Left lung (tissue), 10 donors: ENCODE data around the gene ZAR1. TPM values are rescaled to one million over a fixed set of nuclear protein-coding genes. Genes with fewer than 3 reads are reported as not detected.

Experiments used
- ATAC-seq: fragments of 200-7000 bp; cut with Tn5 transposase; one replicate; pipeline ENCODE4 v1.9.1; 2020; ENCODE audit warnings: moderate library complexity
- DNase-seq, 4 donors: peaks; one replicate each; pipeline ENCODE4 v3.0.0-alpha.2; 2013 to 2020
- H3K27ac ChIP-seq, 2 donors: fragments of 200-600 bp; sonication (generic) in 1 of 2; one replicate each; pipeline versions ENCODE4 v1.5.0 to v1.8.0; 2020 to 2021
- H3K27me3 ChIP-seq, 2 donors: fragments of 200-600 bp; sonication (generic) in 1 of 2; one replicate each; pipeline versions ENCODE4 v1.5.0 to v1.8.0; 2020 to 2021
- H3K36me3 ChIP-seq, 2 donors: fragments of 200-600 bp; sonication (generic) in 1 of 2; one replicate each; pipeline versions ENCODE4 v1.5.0 to v1.8.0; 2020 to 2021
- H3K4me1 ChIP-seq, 2 donors: fragments of 200-600 bp; one replicate each; pipeline ENCODE4 v1.8.0; 2021
- H3K4me3 ChIP-seq, 2 donors: fragments of 200-600 bp; sonication (generic) in 1 of 2; one replicate each; pipeline versions ENCODE4 v1.5.0 to v1.8.0; 2020 to 2021; ENCODE audit warnings: mild to moderate bottlenecking in 1 of 2
- H3K9me3 ChIP-seq, 2 donors: fragments of 200-600 bp; sonication (generic) in 1 of 2; one replicate each; pipeline versions ENCODE4 v1.5.0 to v1.8.0; 2020 to 2021
- CTCF ChIP-seq, 2 donors: fragments of 200-600 bp; sonication (generic) in 1 of 2; IDR thresholded peaks; one replicate each; pipeline versions ENCODE4 v1.5.0 to v1.8.0; 2021; ENCODE audit warnings: antibody characterized with exemption in 2 of 2
- intact Hi-C, 2 donors: fragments of 100-400 bp; cut with DNase I; formaldehyde crosslinking; loops; one replicate each; pipeline versions ENCODE4 v1.11.2 to v1.14.2; 2022
- polyA plus RNA-seq, 6 donors: library from polyadenylated mRNA; unstranded; fragments of 120-200 nt; gene quantifications; one replicate each; pipeline ENCODE4 v1.2.1, GENCODE V29; 2013; ENCODE audit not compliant: insufficient read length in 6 of 6
- total RNA-seq, 2 donors: library from RNA; stranded (reverse); fragmentation: NEBNext Ultra II Directional; extraction: Animal tissue kit (Norgen Biotek cat#: 25700); gene quantifications; one replicate each; pipeline ENCODE4 v1.2.1, GENCODE V29; 2021
- donor health status: DM: no; HTN: yes; CAD: no.
- donor health status: DM: no; HTN: no; CAD: no.

The ZAR1 gene
- total and polyA plus RNA-seq, 8 donors: 0.08 to 0.23 (median 0.14) TPM; not detected in 4

DNA sequence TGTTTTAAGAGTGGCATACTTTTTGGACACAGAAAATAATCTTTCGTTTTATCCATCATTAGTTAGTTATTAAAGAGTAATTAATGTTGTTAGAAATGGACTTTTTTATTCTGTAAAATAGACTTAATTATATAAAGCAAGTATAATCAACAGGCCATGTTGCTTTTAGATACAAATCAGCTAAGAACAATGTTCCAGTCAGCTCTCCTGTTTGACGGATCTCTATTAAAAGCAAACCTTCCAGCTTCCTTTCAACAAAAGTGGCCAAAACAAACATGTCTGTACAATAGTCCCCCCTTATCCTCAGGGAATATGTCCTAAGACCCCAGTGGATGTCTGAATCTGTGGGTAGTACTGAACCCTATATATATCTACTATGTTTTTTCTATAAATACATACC, 11.8 kb upstream of the ZAR1 start:
- Histone ChIP-seq H3K9me3 (no peaks in the 10 kb centered on the region), H3K27me3 (peaks cover 14 to 38% of the 10 kb centered on the region in 2 donors), H3K27ac (no peak overlapping the region), H3K4me3 (no peak overlapping the region), H3K4me1 (peaks cover 0 to 7% of the 10 kb centered on the region in 2 donors), H3K36me3 (no peaks in the 10 kb centered on the region)
- no peak for DNase-seq
- intact Hi-C loops: no loop called here
- TF ChIP-seq CTCF (IDR thresholded peaks at IDR 0.05): no peak
- no peak for ATAC-seq

DNA sequence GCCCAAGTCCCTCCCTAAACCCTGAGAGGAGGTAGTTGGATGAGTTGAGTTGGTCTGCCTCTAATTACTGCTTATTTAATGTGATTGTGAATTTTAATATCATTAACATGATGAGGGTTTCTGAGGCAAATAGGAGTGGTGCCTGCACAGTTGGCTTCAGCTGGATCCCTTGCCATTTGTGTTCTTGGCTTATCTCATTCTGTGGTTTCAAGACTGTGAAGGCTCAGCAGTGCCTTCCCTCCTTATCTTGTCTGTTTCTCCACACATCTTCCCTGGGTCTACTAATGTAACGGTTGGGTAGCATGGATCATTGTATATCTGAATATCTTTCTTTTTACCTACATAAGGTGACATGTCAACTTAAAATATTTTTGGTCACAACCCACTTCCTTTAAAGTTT, 8.5 kb upstream of the ZAR1 start:
- DNase-seq (no peak), ATAC-seq (no peak)
- TF ChIP-seq CTCF (IDR thresholded peaks at IDR 0.05): no peak
- Histone ChIP-seq H3K27me3 (peaks cover 46 to 71% of the 10 kb centered on the region in 2 donors), H3K4me3 (no peak overlapping the region), H3K27ac (no peak overlapping the region), H3K36me3 (no peaks in the 10 kb centered on the region), H3K9me3 (no peaks in the 10 kb centered on the region), H3K4me1 (peaks cover 0 to 20% of the 10 kb centered on the region in 2 donors)
- intact Hi-C loops: no loop called here

DNA sequence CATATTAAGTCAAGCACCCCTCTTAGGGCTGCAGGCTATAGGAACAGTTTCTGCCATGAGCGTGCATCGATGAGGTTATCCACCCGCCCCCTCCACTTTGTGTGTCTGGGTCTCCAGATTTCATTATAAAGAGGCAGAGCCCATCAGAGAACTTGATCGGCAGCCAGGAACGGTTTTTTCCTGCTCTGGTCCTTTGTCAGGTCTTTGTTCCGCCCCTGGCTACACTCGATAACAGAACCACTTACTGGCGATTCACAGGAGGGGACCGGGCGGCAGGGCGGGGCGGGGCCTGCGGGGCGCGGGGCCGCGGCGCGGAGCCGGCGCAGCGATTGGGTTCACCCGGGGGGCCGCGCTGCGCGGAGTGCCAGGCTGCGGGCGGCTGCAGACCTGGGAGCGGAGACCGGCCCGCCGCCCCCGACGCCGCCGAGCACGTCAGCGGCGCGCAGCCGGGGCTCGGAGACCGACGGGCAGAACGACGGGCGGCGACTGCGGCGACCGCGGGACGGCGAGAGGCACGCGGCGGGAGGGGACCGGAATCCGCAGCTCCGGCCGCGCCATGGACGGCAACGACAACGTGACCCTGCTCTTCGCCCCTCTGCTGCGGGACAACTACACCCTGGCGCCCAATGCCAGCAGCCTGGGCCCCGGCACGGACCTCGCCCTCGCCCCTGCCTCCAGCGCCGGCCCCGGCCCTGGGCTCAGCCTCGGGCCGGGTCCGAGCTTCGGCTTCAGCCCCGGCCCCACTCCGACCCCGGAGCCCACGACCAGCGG, 6.9 kb upstream of the ZAR1 start, which contains the start of gene SLC10A4:
TSS of gene SLC10A4 (plus strand) at position 338 of the 771 bp plus-strand sequence. CDS start at position 557, 219 bp downstream.
- Histone ChIP-seq H3K27me3 (peaks cover 60 to 88% of the 10 kb centered on the region in 2 donors), H3K36me3 (no peaks in the 10 kb centered on the region), H3K4me3 (peak within 1 kb of the TSS; percentile 9 to 31), H3K4me1 (peaks cover 0 to 20% of the 10 kb centered on the region in 2 donors), H3K27ac (no peak within 1 kb of the TSS), H3K9me3 (no peaks in the 10 kb centered on the region)
- intact Hi-C loops: no loop called here
- DNase-seq (peak in 1 of 4 donors; percentile 76), ATAC-seq (peak; percentile 67)
- TF ChIP-seq CTCF (IDR thresholded peaks at IDR 0.05): no peak

DNA sequence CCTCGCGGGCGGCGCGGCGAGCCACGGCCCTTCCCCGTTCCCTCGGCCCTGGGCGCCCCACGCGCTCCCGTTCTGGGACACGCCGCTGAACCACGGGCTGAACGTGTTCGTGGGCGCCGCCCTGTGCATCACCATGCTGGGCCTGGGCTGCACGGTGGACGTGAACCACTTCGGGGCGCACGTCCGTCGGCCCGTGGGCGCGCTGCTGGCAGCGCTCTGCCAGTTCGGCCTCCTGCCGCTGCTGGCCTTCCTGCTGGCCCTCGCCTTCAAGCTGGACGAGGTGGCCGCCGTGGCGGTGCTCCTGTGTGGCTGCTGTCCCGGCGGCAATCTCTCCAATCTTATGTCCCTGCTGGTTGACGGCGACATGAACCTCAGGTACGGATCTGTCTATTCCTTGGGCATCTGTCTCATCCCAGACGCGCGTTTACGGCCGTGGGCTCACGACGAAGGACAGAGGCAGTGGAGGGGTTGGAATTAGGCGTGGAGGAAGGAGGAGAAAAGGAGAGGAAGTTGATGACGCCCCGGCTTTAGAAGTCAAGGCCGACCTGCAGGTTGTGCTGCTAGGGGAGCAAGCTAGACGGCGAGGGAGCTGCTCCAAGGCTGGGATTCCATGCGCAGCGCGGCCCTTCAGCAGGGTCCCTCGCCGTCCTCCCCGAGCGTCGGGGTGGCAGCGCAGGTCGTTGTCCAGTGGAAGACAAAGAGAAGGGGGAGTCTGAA, 6.1 kb upstream of the ZAR1 start:
- no peak for TF ChIP-seq CTCF (IDR thresholded peaks at IDR 0.05)
- no peak overlapping the region for H3K27ac ChIP-seq
- DNase-seq (peak in 1 of 4 donors; percentile 80), ATAC-seq (peak; percentile 52)
- H3K9me3 ChIP-seq: no peaks in the 10 kb centered on the region
- intact Hi-C loops: no loop called here
- H3K4me3 ChIP-seq: peak overlapping the region; percentile 9 to 31
- peaks cover 66 to 95% of the 10 kb centered on the region in 2 donors for H3K27me3 ChIP-seq
- peaks cover 0 to 20% of the 10 kb centered on the region in 2 donors for H3K4me1 ChIP-seq
- no peaks in the 10 kb centered on the region for H3K36me3 ChIP-seq
